ENCODE measurements around the gene TRAF6.

GRCh38 chr11:36488096-36488495 lies 22.0 kb downstream of the TRAF6 start:
- TF ChIP-seq POLR2A (IDR thresholded peaks at IDR 0.05) = no peak
- TF ChIP-seq POLR2AphosphoS5 (IDR thresholded peaks at IDR 0.05) = no peak
- TF ChIP-seq CTCF (IDR thresholded peaks at IDR 0.05) = no peak

Measured in sigmoid colon (tissue), 4 donors.